OCI-LY1 (cell line): ENCODE measurements around the gene ADK.
"Not testable (repeated sequence)": the region's sequence is repeated elsewhere in the genome, so short reads cannot be mapped to it uniquely, and the experiment has no call there.

Experiments
- CTCF ChIP-seq: fragments of 200-600 bp; sonication (generic), shearing (Covaris generic); IDR thresholded peaks from 2 replicates; pipeline ENCODE4 v1.5.1; 2017; ENCODE audit warnings: mild to moderate bottlenecking, antibody characterized with exemption, low read length, moderate library complexity, mixed read lengths
- EZH2 ChIP-seq: fragments of 200-600 bp; sonication (generic), shearing (Covaris generic); IDR thresholded peaks from 2 replicates; pipeline ENCODE4 v1.8.0; 2017; ENCODE audit warnings: borderline replicate concordance, mixed run types, mild to moderate bottlenecking, antibody characterized with exemption, low read length, moderate library complexity, mixed read lengths

- not testable (repeated sequence) for TF ChIP-seq CTCF, EZH2
Observed at GRCh38 chr10:74217110-74217509, 66.1 kb downstream of the ADK start.
